Naive thymus-derived CD4-positive, alpha-beta T cell (primary cell): ENCODE measurements around the gene KCNE4. TPM values are rescaled to one million over a fixed set of nuclear protein-coding genes. Genes with fewer than 3 reads are reported as not detected.

ENCODE experiments used
- ATAC-seq: fragments of 150-1000 bp; cut with Tn5 transposase; 2 replicates; pipeline ENCODE4 v1.10.0; 2021; ENCODE audit warnings: mild to moderate bottlenecking, moderate library complexity
- CTCF ChIA-PET: fragments of 350-600 bp; sonication (Branson Sonifier 250); formaldehyde crosslinking; loops from one replicate; lab custom pipeline; 2021; ENCODE audit warnings: antibody characterized with exemption; lab: Charles Lee
- POLR2A ChIA-PET: fragments of 350-600 bp; sonication (Branson Sonifier 250); formaldehyde crosslinking; loops from one replicate; lab custom pipeline; 2021; ENCODE audit warnings: antibody characterized with exemption, inconsistent platforms; lab: Charles Lee
- DNase-seq, 9 donors: peaks; one replicate each; pipeline versions ENCODE4 v3.0.0 to v3.0.0-alpha.2; 2020 to 2022; ENCODE audit warnings: mixed read lengths in 1 of 9
- H3K27ac ChIP-seq: one replicate; pipeline ENCODE4 v1.7.0; 2013; ENCODE audit warnings: mild to moderate bottlenecking, low read depth, low read length, moderate library complexity
- H3K27me3 ChIP-seq, 2 donors: one replicate each; pipeline ENCODE4 v1.7.0; 2013; ENCODE audit warnings: low read length in 2 of 2, mild to moderate bottlenecking in 2 of 2, moderate library complexity in 2 of 2; ENCODE audit not compliant: control insufficient read depth in 2 of 2, insufficient read depth in 2 of 2
- H3K36me3 ChIP-seq, 3 experiments: 1 replicate in 2 of 3; 2 replicates in 1 of 3; pipeline ENCODE4 v1.7.0; 2013; ENCODE audit warnings: low read length in 3 of 3, mild to moderate bottlenecking in 3 of 3, moderate library complexity in 1 of 3; ENCODE audit not compliant: insufficient read depth in 3 of 3, control insufficient read depth in 2 of 3
- H3K4me1 ChIP-seq, 2 donors: one replicate each; pipeline ENCODE4 v1.7.0; 2013; ENCODE audit warnings: low read length in 2 of 2, mild to moderate bottlenecking in 2 of 2, moderate library complexity in 1 of 2; ENCODE audit not compliant: control insufficient read depth in 2 of 2, insufficient read depth in 2 of 2
- H3K4me3 ChIP-seq: 2 replicates; pipeline ENCODE4 v1.7.0; 2013; ENCODE audit warnings: mild to moderate bottlenecking, low read length
- H3K9me3 ChIP-seq, 3 experiments: 1 replicate in 2 of 3; 2 replicates in 1 of 3; pipeline ENCODE4 v1.7.0; 2013; ENCODE audit warnings: low read length in 3 of 3; ENCODE audit not compliant: control insufficient read depth in 2 of 3
- H3K27ac Mint-ChIP-seq, 9 donors: one replicate each; pipeline ENCODE4 v1.8.0; 2020 to 2022; ENCODE audit warnings: mixed read lengths in 9 of 9, mild to moderate bottlenecking in 8 of 9, moderate library complexity in 5 of 9, inconsistent platforms in 2 of 9
- H3K27me3 Mint-ChIP-seq, 5 donors: one replicate each; pipeline ENCODE4 v1.8.0; 2021 to 2022; ENCODE audit warnings: mixed read lengths in 5 of 5, mild to moderate bottlenecking in 1 of 5
- H3K36me3 Mint-ChIP-seq, 5 donors: one replicate each; pipeline ENCODE4 v1.8.0; 2020 to 2022; ENCODE audit warnings: mixed read lengths in 5 of 5, mild to moderate bottlenecking in 3 of 5, inconsistent platforms in 1 of 5
- H3K4me1 Mint-ChIP-seq, 7 donors: one replicate each; pipeline ENCODE4 v1.8.0; 2020 to 2022; ENCODE audit warnings: mixed read lengths in 7 of 7, mild to moderate bottlenecking in 3 of 7, inconsistent platforms in 1 of 7
- H3K4me3 Mint-ChIP-seq, 10 donors: one replicate each; pipeline ENCODE4 v1.8.0; 2020 to 2022; ENCODE audit warnings: mild to moderate bottlenecking in 10 of 10, mixed read lengths in 10 of 10, moderate library complexity in 6 of 10, inconsistent platforms in 2 of 10
- H3K9me3 Mint-ChIP-seq, 11 donors: one replicate each; pipeline ENCODE4 v1.8.0; 2020 to 2022; ENCODE audit warnings: mixed read lengths in 11 of 11, mild to moderate bottlenecking in 4 of 11, inconsistent platforms in 1 of 11, moderate library complexity in 1 of 11
- intact Hi-C, 2 donors: fragments of 100-400 bp; cut with micrococcal nuclease; formaldehyde crosslinking; loops; one replicate each; pipeline ENCODE4 v1.15.1; 2023
- polyA plus RNA-seq, 2 donors: library from polyadenylated mRNA; unstranded; fragments of 300-500 nt; fragmentation: Illumina TruSeq; gene quantifications; one replicate each; pipeline ENCODE4 v1.2.3, GENCODE V29; 2021
- total RNA-seq, 6 experiments: library from RNA in 5 of 6; stranded (reverse) in 5 of 6; gene quantifications; 1 replicate in 5 of 6; 2 replicates in 1 of 6; pipeline ENCODE4 v1.2.3 and lab custom pipeline; 2021 to 2026

KCNE4 gene
- total and polyA plus RNA-seq, 7 experiments from 2014 or later = not detected

- CTCF ChIA-PET = no interaction called here
- Mint-ChIP-seq H3K36me3 (peaks cover 0 to 5% (median 0%) of the 10 kb centered on the region in 5 donors), H3K4me3 (no peak overlapping the region), H3K27me3 (peaks cover under 1 to 20% (median 7%) of the 10 kb centered on the region in 5 donors), H3K9me3 (peaks cover 0 to 23% (median 9%) of the 10 kb centered on the region in 11 donors), H3K27ac (no peak overlapping the region), H3K4me1 (no peaks in the 10 kb centered on the region)
- Histone ChIP-seq H3K9me3 (no peaks in the 10 kb centered on the region), H3K27me3 (no peaks in the 10 kb centered on the region), H3K27ac (no peak overlapping the region), H3K4me3 (no peak overlapping the region), H3K4me1 (no peaks in the 10 kb centered on the region), H3K36me3 (no peaks in the 10 kb centered on the region)
- ATAC-seq (no peak), DNase-seq (no peak)
- intact Hi-C loops = no loop called here
- POLR2A ChIA-PET = no interaction called here
Measured at GRCh38 chr2:223029287-223029686, 22.7 kb upstream of the KCNE4 start.

GRCh38 chr2:223032187-223033142, 19.5 kb upstream of the KCNE4 start:
- peaks cover 3 to 21% (median 15%) of the 10 kb centered on the region in 5 donors for H3K27me3 Mint-ChIP-seq

GRCh38 chr2:223034221-223034975, 17.6 kb upstream of the KCNE4 start:
- Histone ChIP-seq H3K27ac (no peak overlapping the region), H3K27me3 (no peaks in the 10 kb centered on the region), H3K4me3 (no peak overlapping the region), H3K36me3 (no peaks in the 10 kb centered on the region), H3K4me1 (no peaks in the 10 kb centered on the region), H3K9me3 (no peaks in the 10 kb centered on the region)
- Mint-ChIP-seq H3K4me1 (no peaks in the 10 kb centered on the region), H3K9me3 (peaks cover 3 to 23% (median 11%) of the 10 kb centered on the region in 11 donors), H3K36me3 (peaks cover 0 to 5% (median 0%) of the 10 kb centered on the region in 5 donors), H3K27ac (no peak overlapping the region), H3K27me3 (peaks cover 3 to 21% (median 14%) of the 10 kb centered on the region in 5 donors), H3K4me3 (no peak overlapping the region)
- DNase-seq = no peak
- no peak for ATAC-seq
- ChIA-PET POLR2A (no interaction called here), CTCF (no interaction called here)
- intact Hi-C loops = no loop called here

More at GRCh38 chr2:223032187-223033142, 19.5 kb upstream of the KCNE4 start:
- ATAC-seq = no peak
- H3K4me3 ChIP-seq = no peak overlapping the region
- DNase-seq = no peak
- H3K4me1 ChIP-seq = no peaks in the 10 kb centered on the region
- H3K36me3 Mint-ChIP-seq = peaks cover 0 to 5% (median 0%) of the 10 kb centered on the region in 5 donors
- no peak overlapping the region for H3K27ac ChIP-seq
- H3K27ac Mint-ChIP-seq = no peak overlapping the region
- H3K4me1 Mint-ChIP-seq = no peaks in the 10 kb centered on the region
- peaks cover 3 to 23% (median 11%) of the 10 kb centered on the region in 11 donors for H3K9me3 Mint-ChIP-seq
- H3K36me3 ChIP-seq = no peaks in the 10 kb centered on the region
- H3K27me3 ChIP-seq = no peaks in the 10 kb centered on the region
- H3K4me3 Mint-ChIP-seq = no peak overlapping the region
- POLR2A ChIA-PET = interaction anchor here (0.6 kb wide), 1 partner anchor 586 kb away, joined by 3 read pairs; no protein-coding TSS in a partner anchor
- H3K9me3 ChIP-seq = no peaks in the 10 kb centered on the region
- CTCF ChIA-PET = no interaction called here
- intact Hi-C loops = no loop called here

GRCh38 chr2:223036790-223037444, 15.1 kb upstream of the KCNE4 start:
- no peak overlapping the region for H3K27ac Mint-ChIP-seq
- Histone ChIP-seq H3K4me3 (no peak overlapping the region), H3K4me1 (no peaks in the 10 kb centered on the region), H3K9me3 (no peaks in the 10 kb centered on the region), H3K27me3 (no peaks in the 10 kb centered on the region), H3K27ac (no peak overlapping the region), H3K36me3 (no peaks in the 10 kb centered on the region)
- no peaks in the 10 kb centered on the region for H3K4me1 Mint-ChIP-seq
- DNase-seq (no peak), ATAC-seq (no peak)
- ChIA-PET POLR2A (no interaction called here), CTCF (no interaction called here)
- H3K36me3 Mint-ChIP-seq = peaks cover 0 to 5% (median 0%) of the 10 kb centered on the region in 5 donors
- intact Hi-C loops = no loop called here
- H3K4me3 Mint-ChIP-seq = no peak overlapping the region
- peaks cover 3 to 28% (median 14%) of the 10 kb centered on the region in 5 donors for H3K27me3 Mint-ChIP-seq
- peaks cover 3 to 13% (median 8%) of the 10 kb centered on the region in 11 donors for H3K9me3 Mint-ChIP-seq

GRCh38 chr2:223037445-223037800, 14.6 kb upstream of the KCNE4 start:
- Mint-ChIP-seq H3K36me3 (peaks cover 0 to 5% (median 0%) of the 10 kb centered on the region in 5 donors), H3K27ac (no peak overlapping the region), H3K4me3 (no peak overlapping the region), H3K27me3 (peaks cover 3 to 23% (median 12%) of the 10 kb centered on the region in 5 donors), H3K4me1 (no peaks in the 10 kb centered on the region), H3K9me3 (peaks cover 0 to 8% (median 4%) of the 10 kb centered on the region in 11 donors)
- Histone ChIP-seq H3K4me3 (no peak overlapping the region), H3K9me3 (no peaks in the 10 kb centered on the region), H3K27me3 (no peaks in the 10 kb centered on the region), H3K4me1 (no peaks in the 10 kb centered on the region), H3K36me3 (no peaks in the 10 kb centered on the region), H3K27ac (no peak overlapping the region)
- no peak for ATAC-seq
- ChIA-PET CTCF (no interaction called here), POLR2A (no interaction called here)
- DNase-seq = no peak
- intact Hi-C loops = no loop called here

- DNase-seq (no peak), ATAC-seq (no peak)
- POLR2A ChIA-PET = no interaction called here
- Histone ChIP-seq H3K4me1 (no peaks in the 10 kb centered on the region), H3K9me3 (no peaks in the 10 kb centered on the region), H3K36me3 (no peaks in the 10 kb centered on the region), H3K27ac (no peak overlapping the region), H3K27me3 (no peaks in the 10 kb centered on the region), H3K4me3 (no peak overlapping the region)
- Mint-ChIP-seq H3K9me3 (peaks cover 0 to 4% (median 0%) of the 10 kb centered on the region in 11 donors), H3K27me3 (peaks cover 0 to 23% (median 10%) of the 10 kb centered on the region in 5 donors), H3K27ac (no peak overlapping the region), H3K4me3 (no peak overlapping the region), H3K4me1 (peaks cover 0 to 5% (median 0%) of the 10 kb centered on the region in 7 donors), H3K36me3 (peaks cover 0 to 5% (median 0%) of the 10 kb centered on the region in 5 donors)
- CTCF ChIA-PET = no interaction called here
- intact Hi-C loops = no loop called here
Measured at GRCh38 chr2:223039618-223040017, 12.4 kb upstream of the KCNE4 start.
